Spleen (tissue), 11 donors: ENCODE measurements around the gene PRAMEF11. TPM values are rescaled to one million over a fixed set of nuclear protein-coding genes. Genes with fewer than 3 reads are reported as not detected.

Source experiments
- DNase-seq: peaks from one replicate; pipeline ENCODE4 v3.0.0-alpha.2; 2020
- H3K27ac ChIP-seq, 8 donors: fragments of 200-600 bp; sonication (generic) in 7 of 8; 1 replicate in 4 of 8; 2 replicates in 4 of 8; pipeline versions ENCODE4 v1.5.0 to v1.8.0; 2016 to 2021; ENCODE audit warnings: inconsistent platforms in 4 of 8, mild to moderate bottlenecking in 4 of 8, moderate library complexity in 1 of 8
- H3K27me3 ChIP-seq, 7 donors: fragments of 200-600 bp; sonication (generic) in 6 of 7; replicated peaks in 1 of 7; 1 replicate in 4 of 7; 2 replicates in 3 of 7; pipeline versions ENCODE4 v1.5.0 to v1.8.0; 2016 to 2021; ENCODE audit warnings: inconsistent platforms in 3 of 7, mild to moderate bottlenecking in 1 of 7
- H3K36me3 ChIP-seq, 6 donors: fragments of 200-600 bp; sonication (generic) in 5 of 6; 1 replicate in 4 of 6; 2 replicates in 2 of 6; pipeline versions ENCODE4 v1.5.0 to v1.8.0; 2016 to 2021; ENCODE audit warnings: inconsistent platforms in 2 of 6
- H3K4me1 ChIP-seq, 6 donors: fragments of 200-600 bp; sonication (generic) in 5 of 6; 1 replicate in 3 of 6; 2 replicates in 3 of 6; pipeline versions ENCODE4 v1.5.0 to v1.8.0; 2016 to 2021; ENCODE audit warnings: inconsistent platforms in 3 of 6
- H3K4me3 ChIP-seq, 8 donors: fragments of 200-600 bp; sonication (generic) in 7 of 8; 1 replicate in 4 of 8; 2 replicates in 4 of 8; pipeline versions ENCODE4 v1.5.0 to v1.8.0; 2016 to 2021; ENCODE audit warnings: inconsistent platforms in 4 of 8, mild to moderate bottlenecking in 4 of 8, moderate library complexity in 2 of 8
- H3K9me3 ChIP-seq, 8 donors: fragments of 200-600 bp; sonication (generic) in 7 of 8; 1 replicate in 4 of 8; 2 replicates in 4 of 8; pipeline versions ENCODE4 v1.5.0 to v1.8.0; 2016 to 2021; ENCODE audit warnings: inconsistent platforms in 4 of 8
- POLR2A ChIP-seq, 3 donors: fragments of 450-650 bp; IDR thresholded peaks; one replicate each; pipeline ENCODE4 v1.5.1; 2017; ENCODE audit warnings: antibody characterized with exemption in 3 of 3, mild to moderate bottlenecking in 1 of 3
- POLR2AphosphoS5 ChIP-seq, 3 donors: sonication (generic); formaldehyde crosslinking; IDR thresholded peaks; one replicate each; pipeline ENCODE4 v1.5.1; 2017; ENCODE audit warnings: antibody characterized with exemption in 3 of 3
- WGBS, 5 donors: extraction: QIAGEN DNeasy Blood & Tissue Kit in 3 of 5; methylation state at CpG; one replicate each; pipeline versions ENCODE4 v1.1.5 to v1.1.7; 2013 to 2018; 5-methylcytosine and 5-hydroxymethylcytosine counted together
- intact Hi-C: fragments of 100-400 bp; cut with DNase I; formaldehyde crosslinking; loops from one replicate; pipeline ENCODE4 v1.15.0; 2023; ENCODE audit warnings: low total_unique reads
- polyA plus RNA-seq, 3 donors: library from polyadenylated mRNA; stranded (reverse); fragments of 200-250 nt; gene quantifications; one replicate each; pipeline ENCODE4 v1.2.1, GENCODE V29; 2013
- total RNA-seq, 7 donors: library from RNA; depleted of rRNA in 3 of 7; stranded (reverse); fragments of >200 nt in 3 of 7; fragmentation: NEBNext Ultra II Directional in 4 of 7; extraction: Animal tissue kit (Norgen Biotek cat#: 25700) in 4 of 7; gene quantifications; one replicate each; pipeline versions ENCODE4 v1.1.0 to v1.2.1, GENCODE V29; 2016 to 2021
- TF ChIP-seq, protein P1 (sequence below), 11 experiments: fragments of 200-600 bp in 7 of 11; fragments of 450-650 bp in 4 of 11; sonication (generic) in 4 of 11; IDR thresholded peaks in 8 of 11; conservative IDR thresholded peaks in 3 of 11; 1 replicate in 7 of 11; 2 replicates in 4 of 11; pipeline versions ENCODE4 v1.4.0 to v1.8.0; 2016 to 2021; ENCODE audit warnings: antibody characterized with exemption in 11 of 11, inconsistent platforms in 4 of 11, mild to moderate bottlenecking in 1 of 11
- donor health status: healthy with polysubstance abuse.
- donor health status: DM: no; HTN: no; CAD: no; lungs with moderate emphysema.
- donor health status: DM: no; HTN: no; CAD: no.
- donor health status: Bipolar disorder and iron deficiency.
- donor health status: healthy.
- donor health status: DM: no; HTN: no; CAD: no.
- donor health status: DM: yes; HTN: yes; CAD: no.

The PRAMEF11 gene
- total and polyA plus RNA-seq, 10 donors = not detected

DNA sequence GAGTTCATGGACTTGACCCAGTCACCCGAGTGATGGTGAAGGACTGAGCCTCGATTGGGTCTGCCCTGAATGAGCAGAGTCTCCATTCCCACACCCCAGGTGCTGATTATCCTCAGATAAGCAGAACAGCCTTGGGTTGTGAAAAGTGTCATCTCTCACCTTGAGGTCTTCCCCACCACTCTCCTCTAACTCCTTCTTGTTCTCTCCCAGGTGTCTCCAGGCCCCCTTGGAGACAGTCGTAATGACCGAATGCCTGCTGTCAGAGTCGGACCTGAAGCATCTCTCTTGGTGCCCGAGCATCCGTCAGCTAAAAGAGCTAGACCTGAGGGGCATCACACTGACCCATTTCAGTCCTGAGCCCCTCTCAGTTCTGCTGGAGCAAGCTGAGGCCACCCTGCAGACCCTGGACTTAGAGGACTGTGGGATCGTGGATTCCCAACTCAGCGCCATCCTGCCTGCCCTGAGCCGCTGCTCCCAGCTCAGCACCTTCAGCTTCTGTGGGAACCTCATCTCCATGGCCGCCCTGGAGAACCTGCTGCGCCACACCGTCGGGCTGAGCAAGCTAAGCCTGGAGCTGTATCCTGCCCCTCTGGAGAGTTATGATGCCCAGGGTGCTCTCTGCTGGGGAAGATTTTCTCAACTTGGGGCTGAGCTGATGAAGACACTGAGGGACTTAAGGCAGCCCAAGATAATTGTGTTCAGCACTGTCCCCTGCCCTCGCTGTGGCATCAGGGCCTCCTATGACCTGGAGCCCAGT lies 54.2 kb downstream of the PRAMEF11 start:
- Histone ChIP-seq H3K9me3 (no peaks in the 10 kb centered on the region), H3K27me3 (peaks cover 0 to 20% (median 0%) of the 10 kb centered on the region in 7 donors)

DNA sequence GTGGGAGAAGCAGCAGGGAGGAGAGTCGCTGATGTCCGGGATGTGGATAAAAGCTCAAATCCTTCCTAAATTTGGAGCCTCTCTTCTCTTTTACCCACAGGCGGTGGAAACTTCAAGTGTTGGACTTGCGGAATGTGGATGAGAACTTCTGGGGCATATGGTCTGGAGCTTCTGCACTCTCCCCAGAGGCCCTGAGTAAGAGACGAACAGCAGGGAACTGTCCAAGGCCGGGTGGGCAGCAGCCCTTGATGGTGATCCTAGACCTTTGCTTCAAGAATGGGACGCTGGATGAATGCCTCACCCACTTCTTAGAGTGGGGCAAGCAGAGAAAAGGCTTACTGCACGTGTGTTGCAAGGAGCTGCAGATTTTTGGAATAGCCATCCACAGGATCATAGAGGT lies 55.8 kb downstream of the PRAMEF11 start:
- TF ChIP-seq POLR2A (IDR thresholded peaks at IDR 0.05) = no peak
- TF ChIP-seq POLR2AphosphoS5 (IDR thresholded peaks at IDR 0.05) = no peak
- TF ChIP-seq, protein P1, sequence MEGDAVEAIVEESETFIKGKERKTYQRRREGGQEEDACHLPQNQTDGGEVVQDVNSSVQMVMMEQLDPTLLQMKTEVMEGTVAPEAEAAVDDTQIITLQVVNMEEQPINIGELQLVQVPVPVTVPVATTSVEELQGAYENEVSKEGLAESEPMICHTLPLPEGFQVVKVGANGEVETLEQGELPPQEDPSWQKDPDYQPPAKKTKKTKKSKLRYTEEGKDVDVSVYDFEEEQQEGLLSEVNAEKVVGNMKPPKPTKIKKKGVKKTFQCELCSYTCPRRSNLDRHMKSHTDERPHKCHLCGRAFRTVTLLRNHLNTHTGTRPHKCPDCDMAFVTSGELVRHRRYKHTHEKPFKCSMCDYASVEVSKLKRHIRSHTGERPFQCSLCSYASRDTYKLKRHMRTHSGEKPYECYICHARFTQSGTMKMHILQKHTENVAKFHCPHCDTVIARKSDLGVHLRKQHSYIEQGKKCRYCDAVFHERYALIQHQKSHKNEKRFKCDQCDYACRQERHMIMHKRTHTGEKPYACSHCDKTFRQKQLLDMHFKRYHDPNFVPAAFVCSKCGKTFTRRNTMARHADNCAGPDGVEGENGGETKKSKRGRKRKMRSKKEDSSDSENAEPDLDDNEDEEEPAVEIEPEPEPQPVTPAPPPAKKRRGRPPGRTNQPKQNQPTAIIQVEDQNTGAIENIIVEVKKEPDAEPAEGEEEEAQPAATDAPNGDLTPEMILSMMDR (IDR thresholded peaks at IDR 0.05 in 8 of 11, conservative IDR thresholded peaks at IDR 0.05 in 3 of 11) = no peak
- Histone ChIP-seq H3K9me3 (no peaks in the 10 kb centered on the region), H3K27ac (no peak overlapping the region), H3K27me3 (peaks cover 0 to 35% (median 2%) of the 10 kb centered on the region in 7 donors), H3K4me3 (no peak overlapping the region), H3K4me1 (no peaks in the 10 kb centered on the region), H3K36me3 (no peaks in the 10 kb centered on the region)
- intact Hi-C loops = no loop called here
- DNase-seq = no peak
- 68 to 85% (median 76%) methylated on average over 8 of the region's 8 CpGs for WGBS, 5 donors

More for the DNA sequence above, 54.2 kb downstream of the PRAMEF11 start:
- no peak for TF ChIP-seq POLR2A (IDR thresholded peaks at IDR 0.05)
- TF ChIP-seq POLR2AphosphoS5 (IDR thresholded peaks at IDR 0.05) = no peak
- TF ChIP-seq, protein P1 (IDR thresholded peaks at IDR 0.05 in 8 of 11, conservative IDR thresholded peaks at IDR 0.05 in 3 of 11) = no peak
- H3K4me3 ChIP-seq = no peak overlapping the region
- intact Hi-C loops = no loop called here
- H3K36me3 ChIP-seq = no peaks in the 10 kb centered on the region
- H3K27ac ChIP-seq = no peak overlapping the region
- WGBS, 5 donors = 86 to 92% (median 89%) methylated on average over 8 to 15 of the region's 15 CpGs
- DNase-seq = no peak
- H3K4me1 ChIP-seq = no peaks in the 10 kb centered on the region

DNA sequence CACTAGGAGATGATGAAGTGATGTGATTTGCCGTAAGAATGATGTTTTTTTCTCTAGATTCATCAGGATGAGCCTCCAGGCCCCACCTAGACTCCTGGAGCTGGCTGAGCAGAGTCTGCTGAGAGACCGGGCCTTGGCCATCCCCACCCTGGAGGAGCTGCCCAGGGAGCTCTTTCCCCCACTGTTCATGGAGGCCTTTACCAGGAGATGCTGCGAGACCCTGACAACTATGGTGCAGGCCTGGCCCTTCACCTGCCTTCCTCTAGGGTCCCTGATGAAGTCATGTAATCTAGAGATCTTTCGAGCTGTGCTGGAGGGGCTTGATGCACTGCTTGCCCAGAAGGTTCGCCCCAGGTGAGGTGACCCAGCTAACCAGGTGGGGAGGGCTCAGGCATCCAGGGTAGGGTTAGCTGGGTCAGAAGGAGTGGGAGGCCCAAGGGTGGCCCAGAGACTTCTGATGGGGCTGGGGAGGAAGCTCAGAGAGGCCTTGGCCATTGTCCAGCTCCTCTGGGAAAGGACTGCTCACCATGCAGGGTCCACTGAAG lies 56.3 kb downstream of the PRAMEF11 start:
- Histone ChIP-seq H3K4me1 (no peaks in the 10 kb centered on the region), H3K36me3 (no peaks in the 10 kb centered on the region), H3K9me3 (no peaks in the 10 kb centered on the region), H3K4me3 (no peak overlapping the region), H3K27me3 (peaks cover 0 to 41% (median 8%) of the 10 kb centered on the region in 7 donors), H3K27ac (no peak overlapping the region)
- intact Hi-C loops = no loop called here
- TF ChIP-seq POLR2A (IDR thresholded peaks at IDR 0.05) (no peak), POLR2AphosphoS5 (IDR thresholded peaks at IDR 0.05) (no peak)
- TF ChIP-seq, protein P1 (IDR thresholded peaks at IDR 0.05 in 8 of 11, conservative IDR thresholded peaks at IDR 0.05 in 3 of 11) = no peak
- 79 to 90% (median 84%) methylated on average over 4 to 5 of the region's 5 CpGs for WGBS, 5 donors
- no peak for DNase-seq

Other genes with a start within 250 kb of the PRAMEF11 start
- gene DHRS3, start 213.2 kb downstream of the PRAMEF11 start, total RNA-seq = 10 to 100 TPM; 21.0 to 41.0 (median 35.1) TPM
- 10 to 100 TPM in 2 of 3 donors, 1 to 10 TPM in 1; 8.9 to 19.5 (median 13.6) TPM for gene DHRS3, start 213.2 kb downstream of the PRAMEF11 start, polyA plus RNA-seq
- under 1 TPM in 2 of 7 donors, not detected in 5; 0.23 to 0.32 TPM for gene AADACL4, start 187.3 kb downstream of the PRAMEF11 start, total RNA-seq
- under 1 TPM in 2 of 3 donors, not detected in 1; 0.04 to 0.29 TPM for gene AADACL4, start 187.3 kb downstream of the PRAMEF11 start, polyA plus RNA-seq
- not detected for gene AADACL3, start 115.3 kb downstream of the PRAMEF11 start, total RNA-seq
- gene AADACL3, start 115.3 kb downstream of the PRAMEF11 start, polyA plus RNA-seq = not detected
- gene CFAP107, start 85.2 kb downstream of the PRAMEF11 start, total RNA-seq = not detected
- gene CFAP107, start 85.2 kb downstream of the PRAMEF11 start, polyA plus RNA-seq = not detected
- not detected for gene PRAMEF12, start 57.7 kb downstream of the PRAMEF11 start, total RNA-seq
- gene PRAMEF12, start 57.7 kb downstream of the PRAMEF11 start, polyA plus RNA-seq = not detected
- gene PRAMEF1, start 40.0 kb downstream of the PRAMEF11 start, total RNA-seq = not detected
- gene PRAMEF1, start 40.0 kb downstream of the PRAMEF11 start, polyA plus RNA-seq = not detected
- gene HNRNPCL1, start 17.3 kb upstream of the PRAMEF11 start, total RNA-seq = not detected
- not detected for gene HNRNPCL1, start 17.3 kb upstream of the PRAMEF11 start, polyA plus RNA-seq
- gene PRAMEF2, start 25.7 kb upstream of the PRAMEF11 start, total RNA-seq = not detected
- not detected for gene PRAMEF2, start 25.7 kb upstream of the PRAMEF11 start, polyA plus RNA-seq
- not detected for gene PRAMEF4, start 54.8 kb upstream of the PRAMEF11 start, total RNA-seq
- not detected for gene PRAMEF4, start 54.8 kb upstream of the PRAMEF11 start, polyA plus RNA-seq
- not detected for gene PRAMEF10, start 66.9 kb upstream of the PRAMEF11 start, total RNA-seq
- not detected for gene PRAMEF10, start 66.9 kb upstream of the PRAMEF11 start, polyA plus RNA-seq
- not detected for gene PRAMEF7, start 85.2 kb upstream of the PRAMEF11 start, total RNA-seq
- not detected for gene PRAMEF7, start 85.2 kb upstream of the PRAMEF11 start, polyA plus RNA-seq
- not detected for gene PRAMEF6, start 116.2 kb upstream of the PRAMEF11 start, total RNA-seq
- not detected for gene PRAMEF6, start 116.2 kb upstream of the PRAMEF11 start, polyA plus RNA-seq
- not detected for gene PRAMEF27, start 225.2 kb upstream of the PRAMEF11 start, total RNA-seq
- gene PRAMEF27, start 225.2 kb upstream of the PRAMEF11 start, polyA plus RNA-seq = not detected
- gene HNRNPCL3, start 229.4 kb upstream of the PRAMEF11 start, total RNA-seq = not detected
- gene HNRNPCL3, start 229.4 kb upstream of the PRAMEF11 start, polyA plus RNA-seq = not detected
- not detected for gene PRAMEF25, start 239.4 kb upstream of the PRAMEF11 start, total RNA-seq
- gene PRAMEF25, start 239.4 kb upstream of the PRAMEF11 start, polyA plus RNA-seq = not detected